ENCODE data around the gene GPC5. TPM values are rescaled to one million over a fixed set of nuclear protein-coding genes. Genes with fewer than 3 reads are reported as not detected.
"Not testable (repeated sequence)": the region's sequence is repeated elsewhere in the genome, so short reads cannot be mapped to it uniquely, and the experiment has no call there.

The GPC5 gene
- total RNA-seq, 1 donor from 2014 or later = 0.17 TPM

- Histone ChIP-seq H3K4me3 (ENCODE audit: low read depth, low read length) (no peak overlapping the region), H3K36me3 (ENCODE audit: control insufficient read depth, insufficient read depth, low read length) (no peaks in the 10 kb centered on the region), H3K27me3 (ENCODE audit: control insufficient read depth, insufficient read depth, low read length) (no peaks in the 10 kb centered on the region)
- no peak for TF ChIP-seq CTCF (IDR thresholded peaks at IDR 0.05; ENCODE audit: insufficient read depth, low read length, poor library complexity, severe bottlenecking)
- no peak for DNase-seq (ENCODE audit: low read depth)
Measured at GRCh38 chr13:92679602-92680001, 1281.2 kb downstream of the GPC5 start.

- DNase-seq (ENCODE audit: low read depth) = no peak
- no peaks in the 10 kb centered on the region for H3K36me3 ChIP-seq (ENCODE audit: control insufficient read depth, insufficient read depth, low read length)
- no peaks in the 10 kb centered on the region for H3K27me3 ChIP-seq (ENCODE audit: control insufficient read depth, insufficient read depth, low read length)
Measured at GRCh38 chr13:92681239-92681638, 1282.8 kb downstream of the GPC5 start.

GRCh38 chr13:92682832-92683517, 1284.6 kb downstream of the GPC5 start:
- no peak for TF ChIP-seq CTCF (IDR thresholded peaks at IDR 0.05; ENCODE audit: insufficient read depth, low read length, poor library complexity, severe bottlenecking)
- Histone ChIP-seq H3K36me3 (ENCODE audit: control insufficient read depth, insufficient read depth, low read length) (no peaks in the 10 kb centered on the region), H3K4me3 (ENCODE audit: low read depth, low read length) (no peak overlapping the region), H3K27me3 (ENCODE audit: control insufficient read depth, insufficient read depth, low read length) (no peaks in the 10 kb centered on the region)
- no peak for DNase-seq (ENCODE audit: low read depth)

More at GRCh38 chr13:92681239-92681638, 1282.8 kb downstream of the GPC5 start:
- H3K4me3 ChIP-seq (ENCODE audit: low read depth, low read length) = no peak overlapping the region
- no peak for TF ChIP-seq CTCF (IDR thresholded peaks at IDR 0.05; ENCODE audit: insufficient read depth, low read length, poor library complexity, severe bottlenecking)

DNA sequence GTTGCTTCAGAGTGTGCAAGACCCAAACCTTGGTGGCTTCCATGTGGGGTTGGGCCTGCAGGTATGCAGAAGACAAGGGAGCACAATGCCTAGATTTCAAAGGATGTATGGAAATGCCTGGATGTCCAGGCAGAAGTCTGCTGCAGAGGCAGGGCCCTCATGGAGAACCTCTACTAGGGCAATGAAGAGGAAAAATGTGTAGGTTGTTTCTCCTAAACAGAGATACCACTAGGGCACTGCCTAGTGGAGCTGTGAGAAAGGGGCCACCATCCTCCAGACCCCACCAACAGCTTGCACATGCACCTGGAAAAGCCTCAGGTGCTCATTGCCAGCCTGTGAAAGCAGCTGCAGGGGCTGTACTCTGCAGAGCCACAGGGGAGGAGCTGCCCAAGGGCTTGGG, 1295.6 kb downstream of the GPC5 start:
- Histone ChIP-seq H3K4me3 (ENCODE audit: low read depth, low read length) (no peak overlapping the region), H3K27me3 (ENCODE audit: control insufficient read depth, insufficient read depth, low read length) (no peaks in the 10 kb centered on the region), H3K36me3 (ENCODE audit: control insufficient read depth, insufficient read depth, low read length) (no peaks in the 10 kb centered on the region)
- no peak for TF ChIP-seq CTCF (IDR thresholded peaks at IDR 0.05; ENCODE audit: insufficient read depth, low read length, poor library complexity, severe bottlenecking)
- DNase-seq (ENCODE audit: low read depth) = no peak

DNA sequence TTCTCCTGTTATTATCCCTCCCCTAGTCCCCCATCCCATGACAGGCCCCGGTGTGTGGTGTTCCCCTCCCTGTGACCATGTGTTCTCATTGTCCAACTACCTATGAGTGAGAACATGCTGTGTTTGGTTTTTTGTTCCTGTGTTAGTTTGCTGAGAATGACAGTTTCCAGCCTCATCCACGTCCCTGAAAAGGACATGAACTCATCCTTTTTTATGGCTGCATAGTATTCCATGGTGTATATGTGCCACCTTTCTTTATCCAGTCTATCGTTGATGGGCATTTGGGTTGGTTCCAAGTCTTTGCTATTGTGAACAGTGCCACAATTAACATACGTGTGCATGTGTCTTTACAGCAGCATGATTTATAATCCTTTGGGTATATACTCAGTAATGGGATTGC, 1297.4 kb downstream of the GPC5 start:
- not testable (repeated sequence) for H3K27me3 ChIP-seq (ENCODE audit: control insufficient read depth, insufficient read depth, low read length); H3K4me3 ChIP-seq (ENCODE audit: low read depth, low read length); H3K36me3 ChIP-seq (ENCODE audit: control insufficient read depth, insufficient read depth, low read length); DNase-seq (ENCODE audit: low read depth)

GRCh38 chr13:92716749-92717148, 1318.3 kb downstream of the GPC5 start:
- Histone ChIP-seq H3K4me3 (ENCODE audit: low read depth, low read length) (no peak overlapping the region), H3K36me3 (ENCODE audit: control insufficient read depth, insufficient read depth, low read length) (no peaks in the 10 kb centered on the region), H3K27me3 (ENCODE audit: control insufficient read depth, insufficient read depth, low read length) (no peaks in the 10 kb centered on the region)
- DNase-seq (ENCODE audit: low read depth) = no peak
- TF ChIP-seq CTCF (IDR thresholded peaks at IDR 0.05; ENCODE audit: insufficient read depth, low read length, poor library complexity, severe bottlenecking) = no peak
